Measurements from ENCODE around the gene PLCH2. TPM values are rescaled to one million over a fixed set of nuclear protein-coding genes. Genes with fewer than 3 reads are reported as not detected.

PLCH2 gene
- total and polyA plus RNA-seq, 2 of the 13 experiments (the other 11 are each of a cell fraction or from before 2014, with no cell fraction given): 0.15 to 0.67 TPM

GRCh38 chr1:2458687-2459086, 17.4 kb upstream of the PLCH2 start:
- POLR2A ChIA-PET: no interaction called here
- Histone ChIP-seq H3K79me2 (ENCODE audit: insufficient read depth, low read length) (no peaks in the 10 kb centered on the region), H2AFZ (ENCODE audit: low read length) (no peak overlapping the region), H3K9ac (ENCODE audit: insufficient read depth, low read depth, low read length) (no peak overlapping the region), H3K36me3 (replicated peaks in 1 of 2; ENCODE audit: control insufficient read depth in 1 of 2, insufficient read depth in 2 of 2, low read length in 2 of 2) (no peaks in the 10 kb centered on the region), H3K4me3 (replicated peaks in 1 of 3; ENCODE audit: insufficient read depth in 1 of 3, low read depth in 2 of 3, low read length in 3 of 3) (no peak overlapping the region), H3K4me1 (ENCODE audit: insufficient read depth, low read length) (no peaks in the 10 kb centered on the region), H3K27me3 (ENCODE audit: control insufficient read depth in 1 of 2, insufficient read depth in 2 of 2, low read length in 2 of 2) (peaks cover 26 to 92% of the 10 kb centered on the region in 2 experiments; a peak in 4 of 5 replicates), H3K27ac (ENCODE audit: extremely low read length, insufficient read depth, low read length) (no peak overlapping the region), H3K9me3 (ENCODE audit: low read length) (no peaks in the 10 kb centered on the region), H3K4me2 (ENCODE audit: low read depth, low read length) (no peak overlapping the region), H4K20me1 (ENCODE audit: insufficient read depth, low read length) (peaks cover 4% of the 10 kb centered on the region; the same call in 1 of the 2 replicates)
- intact Hi-C loops (cut with micrococcal nuclease; ENCODE audit: unreplicated experiment) (no loop called here), in situ Hi-C loops (cut with HindIII; ENCODE audit: extremely low pct_ligation_motif_present, low pct_unique_long_range_greater_than_20kb) (no loop called here)
- CTCF ChIA-PET (ENCODE audit: low intra/inter-chr PET ratio, low total read pairs): no interaction called here
- FAIRE-seq (no peak), DNase-seq (ENCODE audit: low spot score) (no peak), ATAC-seq (no peak)
- 0% methylated on average over 7 of the region's 18 CpGs for WGBS (ENCODE audit: low lambda C conversion rate)
- no TSS peak for BruUV-seq (replicated peaks)
- TF ChIP-seq KLF6 (CRISPR knock-in tag; IDR thresholded peaks at IDR 0.05) (no peak), ZNF749 (CRISPR knock-in tag; IDR thresholded peaks at IDR 0.05; ENCODE audit: borderline replicate concordance) (no peak), MAF1 (CRISPR knock-in tag; IDR thresholded peaks at IDR 0.05; ENCODE audit: borderline replicate concordance) (no peak), RARG (CRISPR knock-in tag; IDR thresholded peaks at IDR 0.05; ENCODE audit: low read depth) (no peak), ZZZ3 (CRISPR knock-in tag; IDR thresholded peaks at IDR 0.05; ENCODE audit: borderline replicate concordance) (no peak), TEAD3 (CRISPR knock-in tag; optimal IDR thresholded peaks at IDR 0.05; ENCODE audit: borderline replicate concordance) (no peak), MLX (CRISPR knock-in tag; IDR thresholded peaks at IDR 0.05) (no peak), XBP1 (CRISPR knock-in tag; IDR thresholded peaks at IDR 0.05) (no peak), TEAD2 (CRISPR knock-in tag; IDR thresholded peaks at IDR 0.05) (no peak), DMTF1 (CRISPR knock-in tag; IDR thresholded peaks at IDR 0.05) (no peak), PPARG (CRISPR knock-in tag; conservative IDR thresholded peaks at IDR 0.05) (no peak), ZNF232 (CRISPR knock-in tag; IDR thresholded peaks at IDR 0.05; ENCODE audit: borderline replicate concordance) (no peak), MTF2 (CRISPR knock-in tag; IDR thresholded peaks at IDR 0.05; ENCODE audit: borderline replicate concordance) (no peak), HNF1B (CRISPR knock-in tag; IDR thresholded peaks at IDR 0.05) (no peak), ELF4 (CRISPR knock-in tag; IDR thresholded peaks at IDR 0.05; ENCODE audit: borderline replicate concordance) (no peak), RERE (CRISPR knock-in tag; IDR thresholded peaks at IDR 0.05; ENCODE audit: low read depth) (no peak), TP53 (CRISPR knock-in tag; conservative IDR thresholded peaks at IDR 0.05) (no peak)

Measured in HepG2 (cell line).